ENCODE measurements around the gene DAG1.
"Not testable (repeated sequence)": the region's sequence is repeated elsewhere in the genome, so short reads cannot be mapped to it uniquely, and the experiment has no call there.

Gene DAG1

DNA sequence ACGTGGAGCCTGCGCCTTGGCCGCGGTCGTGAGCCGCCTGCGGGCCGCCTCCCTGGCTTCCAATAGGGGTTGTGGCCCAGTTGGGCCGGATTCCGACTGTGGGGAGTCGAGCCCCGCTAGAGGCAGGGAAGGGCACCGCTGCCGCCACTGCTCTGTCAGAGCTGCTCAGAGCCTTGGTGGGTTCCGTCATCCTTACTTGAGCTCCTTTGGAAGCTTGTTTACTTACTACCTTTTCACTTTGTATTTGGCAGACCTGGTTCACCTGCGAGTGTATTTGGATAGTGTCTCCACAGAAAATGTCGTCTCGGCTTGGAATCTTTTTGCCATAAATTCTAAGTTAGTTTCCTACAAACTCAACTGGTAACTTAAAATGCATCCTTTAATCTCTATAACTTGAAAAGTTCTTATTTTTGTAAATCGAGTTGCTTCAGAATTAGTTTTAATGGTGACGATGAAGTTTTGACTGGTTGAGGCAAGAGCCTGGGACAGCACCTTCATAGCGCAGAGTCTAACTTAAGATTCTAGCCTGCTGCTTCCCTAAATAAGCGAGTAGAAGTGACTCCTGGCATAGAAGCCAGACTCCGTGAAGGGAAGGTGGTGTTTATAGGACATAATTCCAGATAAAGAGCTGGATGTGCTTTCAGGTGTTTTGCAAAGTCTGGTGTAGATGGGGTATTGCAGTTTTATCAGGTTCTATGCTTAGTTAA is 800 bp downstream of the DAG1 start:
- no peak for DNase-seq (ENCODE audit: low read depth)

- no peak for DNase-seq (ENCODE audit: low read depth)
Observed at GRCh38 chr3:49471856-49472495, 1.9 kb downstream of the DAG1 start.

DNA sequence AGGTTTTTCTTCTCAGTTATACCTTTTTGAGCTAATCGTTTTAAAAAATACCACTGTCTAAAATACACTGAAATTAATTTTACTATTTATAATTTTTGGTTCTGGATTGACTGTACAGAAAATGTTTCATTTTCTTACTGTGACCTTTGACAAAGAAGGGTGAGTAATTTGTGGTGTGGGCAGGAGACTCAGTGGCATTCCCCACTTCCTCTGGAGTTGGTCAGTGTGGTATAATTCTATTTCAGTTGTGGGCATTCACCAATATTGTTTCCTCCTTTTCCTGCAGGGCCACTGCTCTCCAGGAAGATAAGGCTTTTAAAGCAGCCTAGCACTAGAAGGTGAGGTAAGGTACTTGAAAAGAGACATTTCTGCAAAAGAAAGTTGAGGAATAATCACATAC is 6.5 kb downstream of the DAG1 start:
- DNase-seq (ENCODE audit: low read depth), result no peak

DNA sequence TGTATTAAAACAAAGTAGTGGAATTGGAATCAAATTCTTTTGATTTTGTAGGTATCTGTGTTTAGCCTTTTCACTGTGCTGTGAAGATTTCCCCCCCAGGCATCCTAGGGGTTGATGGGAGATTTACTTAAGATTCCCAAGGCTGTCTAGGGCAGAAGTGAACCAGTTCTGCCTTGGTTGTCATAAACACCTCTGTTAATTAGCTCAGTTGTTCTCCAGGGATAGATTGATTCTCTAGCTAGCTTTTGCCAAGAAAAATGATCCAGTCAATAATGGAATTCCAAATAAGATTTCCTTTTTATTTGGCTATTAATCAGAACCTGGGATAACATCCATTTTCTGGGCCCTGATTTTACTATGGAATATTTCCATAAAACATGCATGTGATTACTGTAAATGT is 12.7 kb downstream of the DAG1 start:
- DNase-seq (ENCODE audit: low read depth), result no peak

DNA sequence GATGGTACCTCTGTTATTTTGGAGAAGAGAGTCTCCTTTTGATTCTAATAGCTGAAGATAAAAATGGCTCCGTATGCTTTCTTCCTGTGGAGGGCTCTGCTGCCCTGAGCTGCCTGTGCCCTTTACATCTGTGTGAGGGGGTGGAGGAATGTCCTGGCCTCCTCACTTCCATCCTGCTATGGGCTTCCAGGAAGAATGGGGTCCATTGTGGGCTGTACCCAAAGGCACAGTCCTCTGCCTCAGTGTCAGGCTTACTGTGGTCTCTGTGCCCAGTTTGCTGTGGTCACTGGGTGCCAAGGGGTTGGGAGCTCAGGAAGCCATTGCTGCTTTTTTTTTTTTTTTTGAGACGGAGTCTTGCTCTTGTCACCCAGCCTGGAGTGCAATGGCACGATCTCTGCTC is 14.4 kb downstream of the DAG1 start:
- DNase-seq (ENCODE audit: low read depth), result no peak

DNA sequence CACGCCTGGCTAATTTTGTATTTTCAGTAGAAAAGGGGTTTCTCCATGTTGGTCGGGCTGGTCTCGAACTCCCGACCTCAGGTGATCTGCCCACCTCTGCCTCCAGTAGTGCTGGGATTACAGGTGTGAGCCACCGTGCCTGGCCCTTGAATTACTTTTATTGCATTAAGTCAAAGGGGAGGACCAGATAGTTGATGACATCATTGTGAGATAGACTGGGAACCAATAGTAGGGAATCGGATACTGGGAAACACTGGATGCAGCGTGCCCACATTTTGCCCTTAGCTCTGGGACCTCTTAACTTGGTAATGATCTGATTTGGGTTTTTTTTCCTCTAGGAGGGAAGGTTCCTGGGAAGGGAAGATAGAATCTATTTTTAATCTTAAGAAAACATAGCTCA is 19.2 kb downstream of the DAG1 start:
- no peak for DNase-seq (ENCODE audit: low read depth)

DNA sequence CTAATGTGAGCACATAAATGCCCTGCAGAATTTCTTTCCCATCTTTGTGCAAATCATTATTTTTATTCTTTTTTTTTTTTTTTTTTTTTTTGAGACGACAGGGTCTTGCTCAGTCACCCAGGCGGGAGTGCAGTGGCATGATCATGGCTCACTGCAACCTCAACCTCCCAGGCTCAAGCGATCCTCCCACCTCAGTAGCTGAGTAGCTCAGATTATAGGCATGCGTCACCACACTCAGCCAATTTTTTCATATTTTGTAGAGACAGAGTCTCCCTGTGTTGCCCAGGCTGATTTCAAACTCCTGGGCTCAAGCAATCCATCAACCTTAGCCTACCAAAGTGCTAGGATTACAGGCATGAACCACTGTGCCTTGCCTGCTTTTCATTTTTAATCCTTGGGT is 22.9 kb downstream of the DAG1 start:
- DNase-seq (ENCODE audit: low read depth), result no peak

GRCh38 chr3:49493901-49494300 is 23.8 kb downstream of the DAG1 start:
- DNase-seq (ENCODE audit: low read depth), result no peak

DNA sequence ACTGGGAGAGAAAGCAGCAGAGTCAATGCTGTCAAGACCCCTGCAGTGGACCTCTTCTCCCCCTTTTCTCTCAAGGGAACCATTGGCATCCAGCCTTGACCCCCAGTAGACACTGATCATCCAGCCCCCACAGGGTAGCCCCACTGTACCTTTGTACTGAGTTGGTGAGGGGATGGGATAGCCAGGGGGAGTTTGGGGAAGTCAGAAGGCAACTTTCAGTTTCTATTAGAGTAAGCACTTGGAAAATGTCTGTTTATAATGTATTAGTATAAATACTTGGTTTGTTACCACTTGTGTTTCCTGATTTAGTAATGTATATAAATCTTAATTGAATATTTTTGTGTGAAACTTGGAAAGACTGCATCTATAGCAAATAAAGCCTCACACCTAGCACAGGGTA is 25.0 kb downstream of the DAG1 start:
- no peak for DNase-seq (ENCODE audit: low read depth)

DNA sequence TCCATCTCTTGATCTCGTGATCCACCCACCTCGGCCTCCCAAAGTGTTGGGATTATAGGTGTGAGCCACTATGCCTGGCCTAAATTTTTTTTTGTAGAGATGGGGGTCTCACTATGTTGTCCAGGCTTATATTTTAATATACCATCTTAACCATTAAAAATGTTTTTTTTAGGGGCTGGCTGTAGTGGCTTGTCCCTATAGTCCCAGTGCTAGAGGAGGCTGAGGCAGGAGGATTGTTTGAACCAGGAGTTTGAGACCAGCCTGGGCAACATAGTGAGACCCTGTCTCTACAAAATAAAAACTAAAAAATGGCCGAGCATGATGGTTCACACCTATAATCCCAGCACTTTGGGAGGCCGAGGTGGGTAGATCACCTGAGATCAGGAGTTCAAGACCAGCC is 26.8 kb downstream of the DAG1 start:
- DNase-seq (ENCODE audit: low read depth), result not testable (repeated sequence)

DNA sequence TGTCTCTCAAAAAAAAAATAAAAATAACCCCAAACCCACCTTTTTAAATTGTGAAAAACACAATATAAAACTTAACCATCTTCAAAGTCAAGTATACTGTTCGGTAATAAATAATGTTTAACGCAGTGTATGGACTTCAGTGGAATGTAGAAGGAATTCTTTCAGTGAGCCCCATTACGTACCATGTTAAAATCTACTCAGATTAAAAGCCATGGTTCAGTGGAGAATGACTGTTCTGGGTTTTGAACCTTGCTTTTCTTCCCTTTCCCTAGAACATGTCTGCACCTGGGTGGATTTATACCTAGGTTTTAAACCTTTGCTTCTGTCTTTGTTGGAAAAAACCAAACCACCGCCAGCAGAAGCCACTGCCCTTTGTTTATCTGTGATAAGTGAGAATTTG is 27.5 kb downstream of the DAG1 start:
- DNase-seq (ENCODE audit: low read depth), result no peak

GRCh38 chr3:49498239-49498638 is 28.2 kb downstream of the DAG1 start:
- DNase-seq (ENCODE audit: low read depth), result no peak

GRCh38 chr3:49498648-49499047 is 28.6 kb downstream of the DAG1 start:
- DNase-seq (ENCODE audit: low read depth), result no peak

DNA sequence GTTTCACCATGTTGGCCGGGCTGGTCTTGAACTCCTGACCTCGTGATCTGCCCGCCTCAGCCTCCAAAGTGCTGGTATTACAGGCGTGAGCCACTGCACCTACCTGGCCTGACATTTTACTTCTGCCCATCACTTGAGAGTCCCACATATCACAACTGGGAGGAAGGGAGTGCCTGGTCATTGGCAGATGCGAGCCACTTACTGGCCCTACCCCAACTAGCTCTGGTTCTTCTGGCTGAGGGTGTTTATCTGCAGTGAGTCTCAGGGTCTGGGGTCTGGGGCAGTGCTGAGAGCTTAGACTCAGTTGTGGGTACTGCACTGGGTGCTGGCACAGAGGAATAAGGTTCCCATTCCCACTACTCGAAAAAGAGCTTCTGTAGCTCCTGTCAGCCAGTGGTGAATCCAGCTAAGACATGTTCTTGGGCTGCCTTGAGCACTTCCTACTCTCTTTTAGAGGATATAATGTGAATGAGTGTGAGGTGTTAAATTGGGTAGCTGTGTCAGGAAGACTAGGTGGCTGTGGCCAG is 30.2 kb downstream of the DAG1 start:
- DNase-seq (ENCODE audit: low read depth), result no peak

GRCh38 chr3:49500732-49501609 is 30.9 kb downstream of the DAG1 start:
- peak; percentile 97 for DNase-seq (ENCODE audit: low read depth)

- DNase-seq (ENCODE audit: low read depth), result no peak
Observed at GRCh38 chr3:49501842-49502241, 31.8 kb downstream of the DAG1 start.

DNA sequence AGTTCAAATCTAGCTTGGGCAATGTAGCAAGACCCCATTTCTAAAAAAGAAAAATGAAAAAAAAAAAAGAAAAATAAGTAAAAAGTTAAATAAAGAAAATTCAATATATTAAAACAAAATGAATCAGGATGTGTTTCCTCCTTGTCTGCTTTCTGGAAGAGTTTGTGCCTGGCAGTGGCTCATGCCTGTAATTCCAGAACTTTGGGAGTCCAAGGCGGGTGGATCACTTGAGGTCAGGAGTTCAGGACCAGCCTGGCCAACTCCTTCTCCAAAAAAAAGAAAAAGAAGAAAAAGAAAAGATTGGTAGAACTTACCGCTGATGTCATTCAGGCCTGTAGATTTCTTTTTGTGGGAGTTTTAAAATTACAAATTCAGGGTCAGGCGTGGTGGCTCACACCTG is 36.8 kb downstream of the DAG1 start:
- DNase-seq (ENCODE audit: low read depth), result no peak

DNA sequence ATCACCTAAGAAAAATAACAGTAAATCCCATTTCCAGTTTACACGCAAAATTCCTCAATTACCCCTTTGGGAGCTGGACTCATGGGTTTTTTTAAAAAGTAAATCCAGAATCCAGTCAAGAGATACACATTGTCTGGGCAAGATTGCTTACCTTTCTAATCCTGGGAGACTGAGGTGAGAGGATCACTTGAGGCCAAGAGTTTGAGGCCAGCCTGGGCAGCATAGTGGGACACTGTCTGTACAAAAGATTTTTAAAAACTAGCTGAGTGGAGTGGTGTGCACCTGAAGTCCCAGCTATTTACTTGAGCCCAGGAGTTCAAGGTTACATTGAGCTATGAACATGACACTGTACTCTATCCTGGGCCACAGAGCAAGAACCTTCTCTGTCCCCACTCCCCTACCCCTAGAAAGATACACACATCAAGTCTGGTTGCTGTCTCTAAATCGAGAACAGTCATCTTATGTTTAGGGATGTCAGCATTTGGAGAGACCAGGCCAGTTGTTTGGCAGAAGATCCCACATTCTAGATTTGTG is 39.0 kb downstream of the DAG1 start:
- DNase-seq (ENCODE audit: low read depth), result no peak

DNA sequence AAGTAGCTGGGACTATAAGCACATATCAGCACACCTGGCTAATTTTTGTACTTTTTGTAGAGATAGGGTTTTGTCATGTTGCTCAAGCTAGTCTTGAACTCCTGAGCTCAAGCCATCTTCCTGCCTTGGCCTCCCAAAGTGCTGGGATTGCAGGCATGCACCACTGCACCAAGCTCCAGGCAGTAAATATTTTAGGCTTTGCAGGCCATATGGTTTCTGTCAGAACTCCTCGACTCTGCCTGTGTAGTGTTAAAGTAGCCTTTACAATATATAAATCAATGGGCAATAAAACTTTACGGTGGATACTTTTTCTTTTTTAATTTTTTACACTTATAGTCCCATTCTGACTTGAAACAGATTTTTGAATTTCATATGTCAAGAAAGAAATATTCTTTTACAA is 41.6 kb downstream of the DAG1 start:
- DNase-seq (ENCODE audit: low read depth), result no peak

- DNase-seq (ENCODE audit: low read depth), result no peak
Observed at GRCh38 chr3:49512781-49513355, 42.8 kb downstream of the DAG1 start.

DNA sequence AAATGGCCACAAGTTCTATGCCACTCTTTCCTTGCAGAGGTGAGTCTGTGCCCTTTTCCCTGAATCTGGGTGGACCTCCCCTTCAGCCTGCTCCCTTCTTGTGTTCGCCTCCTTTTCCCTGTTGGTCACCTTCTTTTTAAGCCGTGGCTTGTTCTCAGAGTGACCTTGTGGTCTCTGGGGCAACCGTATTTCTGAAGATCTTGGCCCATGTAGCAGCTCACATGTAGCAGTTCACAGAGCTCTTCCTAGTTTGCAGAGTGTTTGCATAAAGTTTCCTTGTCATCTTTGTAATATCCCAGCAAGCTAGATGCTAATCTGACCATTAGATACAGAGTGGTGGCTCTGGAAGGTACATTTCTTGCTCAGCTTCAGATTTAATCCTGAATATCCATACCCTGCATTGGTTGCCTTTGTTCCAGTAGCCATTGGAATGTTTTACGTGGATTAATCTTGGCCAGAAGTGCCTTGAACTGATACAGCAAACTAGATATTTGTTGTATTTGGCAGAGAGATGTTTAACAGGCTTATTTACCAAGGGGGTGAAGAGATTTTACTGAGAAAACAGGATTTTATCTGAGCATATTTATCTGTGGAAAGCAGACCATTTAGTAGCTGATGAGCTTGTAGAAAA is 43.5 kb downstream of the DAG1 start:
- DNase-seq (ENCODE audit: low read depth), result no peak

GRCh38 chr3:49518016-49518415 is 47.9 kb downstream of the DAG1 start:
- no peak for DNase-seq (ENCODE audit: low read depth)
